Neural progenitor cell (in vitro differentiated cells): Measurements from ENCODE around the gene KRT76. TPM values are rescaled to one million over a fixed set of nuclear protein-coding genes. Genes with fewer than 3 reads are reported as not detected.

Source experiments
- DNase-seq: peaks from one replicate; pipeline ENCODE4 v3.0.0-alpha.2; 2016; ENCODE audit warnings: low spot score
- H2AFZ ChIP-seq: fragments of 200-600 bp; sonication (generic); replicated peaks from 2 replicates; pipeline ENCODE4 v1.6.1; 2016; ENCODE audit warnings: antibody characterized with exemption
- H3F3A ChIP-seq: fragments of 200-600 bp; sonication (generic); 2 replicates; pipeline ENCODE4 v1.6.1; 2016; ENCODE audit warnings: antibody characterized with exemption, low read depth
- H3K27ac ChIP-seq: fragments of 200-600 bp; sonication (generic); 2 replicates; pipeline ENCODE4 v1.5.1; 2016; ENCODE audit warnings: mild to moderate bottlenecking
- H3K27me3 ChIP-seq: fragments of 200-600 bp; sonication (generic); 2 replicates; pipeline ENCODE4 v1.6.1; 2016; ENCODE audit warnings: mild to moderate bottlenecking, moderate library complexity
- H3K36me3 ChIP-seq: fragments of 200-600 bp; sonication (generic); 2 replicates; pipeline ENCODE4 v1.5.1; 2016
- H3K4me1 ChIP-seq: fragments of 200-600 bp; sonication (generic); 2 replicates; pipeline ENCODE4 v1.6.1; 2016; ENCODE audit warnings: mixed run types
- H3K4me2 ChIP-seq: fragments of 200-600 bp; sonication (generic); 2 replicates; pipeline ENCODE4 v1.6.1; 2016
- H3K4me3 ChIP-seq: fragments of 200-600 bp; sonication (generic); 2 replicates; pipeline ENCODE4 v1.5.1; 2016
- H3K79me2 ChIP-seq: fragments of 200-600 bp; sonication (generic); 2 replicates; pipeline ENCODE4 v1.6.1; 2016; ENCODE audit warnings: low read depth
- H3K9ac ChIP-seq: fragments of 200-600 bp; sonication (generic); 2 replicates; pipeline ENCODE4 v1.6.1; 2016
- H3K9me3 ChIP-seq: fragments of 200-600 bp; sonication (generic); 2 replicates; pipeline ENCODE4 v1.5.1; 2016; ENCODE audit warnings: low read depth
- H4K20me1 ChIP-seq: fragments of 200-600 bp; sonication (generic); 2 replicates; pipeline ENCODE4 v1.6.1; 2016; ENCODE audit warnings: low read depth
- H3K27ac Mint-ChIP-seq: 3 replicates; pipeline ENCODE4 v1.8.0; 2021; ENCODE audit warnings: mixed read lengths
- H3K27me3 Mint-ChIP-seq: 2 replicates; pipeline ENCODE4 v1.8.0; 2022; ENCODE audit warnings: low read depth, mild to moderate bottlenecking, inconsistent platforms, moderate library complexity, mixed read lengths; ENCODE audit not compliant: insufficient read depth
- H3K36me3 Mint-ChIP-seq: 3 replicates; pipeline ENCODE4 v1.8.0; 2021; ENCODE audit warnings: mixed read lengths
- H3K4me1 Mint-ChIP-seq: 3 replicates; pipeline ENCODE4 v1.8.0; 2021; ENCODE audit warnings: mixed read lengths
- H3K4me3 Mint-ChIP-seq: 3 replicates; pipeline ENCODE4 v1.8.0; 2021; ENCODE audit warnings: mild to moderate bottlenecking, moderate library complexity, mixed read lengths
- H3K9me3 Mint-ChIP-seq: 3 replicates; pipeline ENCODE4 v1.8.0; 2020; ENCODE audit warnings: mixed read lengths
- CTCF ChIP-seq: fragments of 200-600 bp; sonication (generic); IDR thresholded peaks from 2 replicates; pipeline ENCODE4 v1.5.1; 2017; ENCODE audit warnings: antibody characterized with exemption, mild to moderate bottlenecking
- EZH2 ChIP-seq: fragments of 200-600 bp; sonication (generic); IDR thresholded peaks from 2 replicates; pipeline ENCODE4 v1.6.1; 2017; ENCODE audit warnings: antibody characterized with exemption, mild to moderate bottlenecking, moderate library complexity
- EZH2phosphoT487 ChIP-seq: fragments of 200-600 bp; sonication (generic); IDR thresholded peaks from 2 replicates; pipeline ENCODE4 v1.6.1; 2017; ENCODE audit warnings: antibody characterized with exemption
- total RNA-seq: library from RNA; depleted of rRNA; stranded (reverse); fragments of >200 nt; gene quantifications from 2 replicates; pipeline ENCODE4 v1.2.3, GENCODE V29; 2015; ENCODE audit warnings: low replicate concordance

KRT76 gene
- total RNA-seq, 1 donor from 2014 or later: not detected

DNA sequence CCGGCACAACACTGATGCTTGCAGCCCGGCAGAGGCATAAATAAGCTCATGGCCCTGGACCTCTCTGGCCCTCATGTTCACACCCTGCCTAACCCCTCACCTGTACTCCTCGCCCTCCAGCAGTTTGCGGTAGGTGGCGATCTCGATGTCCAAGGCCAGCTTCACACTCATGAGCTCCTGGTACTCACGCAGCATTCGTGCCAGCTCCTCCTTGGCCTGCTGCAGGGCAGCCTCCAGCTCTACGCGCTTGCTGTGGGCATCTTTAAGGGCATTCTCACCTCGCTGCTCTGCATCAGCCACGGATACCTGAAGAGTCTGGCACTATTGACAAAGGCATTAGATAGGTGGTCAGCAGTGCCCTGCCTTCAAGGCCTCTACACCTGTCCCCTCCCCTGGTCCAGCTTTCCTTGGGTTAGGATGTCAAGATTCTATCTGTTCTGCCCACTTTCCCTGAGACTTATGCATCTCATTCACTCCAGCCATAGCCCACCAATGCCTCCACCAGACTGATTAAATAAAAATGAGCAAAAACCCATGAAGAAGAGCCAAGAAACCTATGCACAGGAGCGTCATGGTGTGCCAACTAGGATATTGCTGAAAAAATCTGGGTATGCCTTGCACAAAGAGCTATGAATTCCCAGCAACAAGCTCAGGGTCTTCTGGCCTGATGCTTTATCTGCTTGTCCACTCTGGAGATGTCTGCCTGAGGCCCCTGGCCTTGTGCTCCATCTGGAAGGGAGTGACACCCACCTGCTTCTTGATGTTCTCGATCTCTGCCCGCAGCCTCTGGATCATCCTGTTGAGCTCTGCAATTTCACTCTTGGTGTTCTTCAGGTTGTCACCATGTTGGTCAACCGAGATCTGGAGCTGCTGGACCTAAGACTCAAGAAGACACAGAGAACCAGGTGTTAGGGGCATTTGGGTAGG, 30.7 kb upstream of the KRT76 start:
- H3K79me2 ChIP-seq: no peaks in the 10 kb centered on the region
- H3K27ac ChIP-seq: no peak overlapping the region
- H3K27ac Mint-ChIP-seq: no peak overlapping the region
- H3K4me1 ChIP-seq: peaks cover 15% of the 10 kb centered on the region
- no peak for TF ChIP-seq CTCF
- TF ChIP-seq EZH2: no peak
- no peak overlapping the region for H3K4me3 ChIP-seq
- no peaks in the 10 kb centered on the region for H3F3A ChIP-seq
- no peaks in the 10 kb centered on the region for H3K9me3 Mint-ChIP-seq
- no peaks in the 10 kb centered on the region for H4K20me1 ChIP-seq
- no peak overlapping the region for H3K4me3 Mint-ChIP-seq
- no peaks in the 10 kb centered on the region for H3K36me3 Mint-ChIP-seq
- H3K4me1 Mint-ChIP-seq: peaks cover 4% of the 10 kb centered on the region
- H3K36me3 ChIP-seq: no peaks in the 10 kb centered on the region
- H3K27me3 Mint-ChIP-seq: peaks cover 5% of the 10 kb centered on the region
- no peaks in the 10 kb centered on the region for H3K27me3 ChIP-seq
- no peak overlapping the region for H3K4me2 ChIP-seq
- DNase-seq: no peak
- no peak overlapping the region for H3K9ac ChIP-seq
- no peaks in the 10 kb centered on the region for H3K9me3 ChIP-seq
- no peak overlapping the region for H2AFZ ChIP-seq

- no peak overlapping the region for H2AFZ ChIP-seq
- Mint-ChIP-seq H3K4me3 (no peak overlapping the region), H3K9me3 (no peaks in the 10 kb centered on the region), H3K36me3 (no peaks in the 10 kb centered on the region), H3K27me3 (peaks cover 7% of the 10 kb centered on the region), H3K4me1 (peaks cover 4% of the 10 kb centered on the region), H3K27ac (no peak overlapping the region)
- TF ChIP-seq EZH2phosphoT487: no peak
- no peak overlapping the region for H3K27ac ChIP-seq
- H3K9ac ChIP-seq: no peak overlapping the region
- H3K79me2 ChIP-seq: no peaks in the 10 kb centered on the region
- H3K4me2 ChIP-seq: no peak overlapping the region
- peaks cover 15% of the 10 kb centered on the region for H3K4me1 ChIP-seq
- H4K20me1 ChIP-seq: no peaks in the 10 kb centered on the region
- no peak overlapping the region for H3K4me3 ChIP-seq
- no peaks in the 10 kb centered on the region for H3F3A ChIP-seq
- H3K9me3 ChIP-seq: no peaks in the 10 kb centered on the region
- no peaks in the 10 kb centered on the region for H3K27me3 ChIP-seq
- DNase-seq: peak; percentile 47
- H3K36me3 ChIP-seq: no peaks in the 10 kb centered on the region
Observed at GRCh38 chr12:52806821-52807543, 29.8 kb upstream of the KRT76 start.

- no peak for TF ChIP-seq EZH2phosphoT487
- TF ChIP-seq EZH2: no peak
- TF ChIP-seq CTCF: no peak
- H3K27me3 ChIP-seq: no peaks in the 10 kb centered on the region
- Mint-ChIP-seq H3K9me3 (no peaks in the 10 kb centered on the region), H3K27ac (no peak overlapping the region), H3K27me3 (peaks cover 9% of the 10 kb centered on the region), H3K4me3 (no peak overlapping the region), H3K36me3 (no peaks in the 10 kb centered on the region), H3K4me1 (peaks cover 4% of the 10 kb centered on the region)
- H3K9ac ChIP-seq: no peak overlapping the region
- no peaks in the 10 kb centered on the region for H3K79me2 ChIP-seq
- no peak for DNase-seq
- no peak overlapping the region for H3K4me2 ChIP-seq
- H3K9me3 ChIP-seq: no peaks in the 10 kb centered on the region
- H3K4me1 ChIP-seq: peaks cover 15% of the 10 kb centered on the region
- H3K27ac ChIP-seq: no peak overlapping the region
- H3F3A ChIP-seq: no peaks in the 10 kb centered on the region
- H4K20me1 ChIP-seq: no peaks in the 10 kb centered on the region
- no peaks in the 10 kb centered on the region for H3K36me3 ChIP-seq
- no peak overlapping the region for H3K4me3 ChIP-seq
- H2AFZ ChIP-seq: no peak overlapping the region
Observed at GRCh38 chr12:52806169-52806811, 29.1 kb upstream of the KRT76 start.
